ENCODE results near the gene PODNL1. TPM values are rescaled to one million over a fixed set of nuclear protein-coding genes. Genes with fewer than 3 reads are reported as not detected.

The PODNL1 gene
- total RNA-seq, 3 donors from 2014 or later = 0.80 to 8.8 (median 2.3) TPM

DNA sequence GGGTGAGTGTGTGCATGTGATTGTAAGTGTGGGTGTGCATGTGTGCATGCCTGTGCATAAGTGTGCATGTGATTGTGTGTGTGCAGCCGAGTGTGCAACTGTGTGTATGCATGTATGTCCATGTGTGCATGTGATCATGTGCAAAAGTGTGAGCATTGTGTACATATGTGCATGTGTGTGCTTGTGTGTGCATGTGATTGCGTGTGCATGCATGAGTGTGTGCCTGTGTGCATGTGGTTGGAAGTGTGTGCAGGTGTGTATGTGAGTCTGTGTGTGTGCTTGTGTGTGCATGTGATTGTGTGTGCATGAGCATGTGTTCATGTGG lies 3.5 kb downstream of the PODNL1 start:
- Histone ChIP-seq H3K36me3 (no peaks in the 10 kb centered on the region), H3K9me3 (no peaks in the 10 kb centered on the region), H3K4me3 (no peak overlapping the region), H3K27ac (no peak overlapping the region), H3K4me1 (peaks cover 0 to 4% of the 10 kb centered on the region in 2 donors), H3K27me3 (peaks cover 0 to 5% of the 10 kb centered on the region in 2 donors)
- DNase-seq (ENCODE audit: low spot score in 2 of 2) = no peak
- no peak for TF ChIP-seq POLR2AphosphoS5 (IDR thresholded peaks at IDR 0.05)
- TF ChIP-seq, protein P1, sequence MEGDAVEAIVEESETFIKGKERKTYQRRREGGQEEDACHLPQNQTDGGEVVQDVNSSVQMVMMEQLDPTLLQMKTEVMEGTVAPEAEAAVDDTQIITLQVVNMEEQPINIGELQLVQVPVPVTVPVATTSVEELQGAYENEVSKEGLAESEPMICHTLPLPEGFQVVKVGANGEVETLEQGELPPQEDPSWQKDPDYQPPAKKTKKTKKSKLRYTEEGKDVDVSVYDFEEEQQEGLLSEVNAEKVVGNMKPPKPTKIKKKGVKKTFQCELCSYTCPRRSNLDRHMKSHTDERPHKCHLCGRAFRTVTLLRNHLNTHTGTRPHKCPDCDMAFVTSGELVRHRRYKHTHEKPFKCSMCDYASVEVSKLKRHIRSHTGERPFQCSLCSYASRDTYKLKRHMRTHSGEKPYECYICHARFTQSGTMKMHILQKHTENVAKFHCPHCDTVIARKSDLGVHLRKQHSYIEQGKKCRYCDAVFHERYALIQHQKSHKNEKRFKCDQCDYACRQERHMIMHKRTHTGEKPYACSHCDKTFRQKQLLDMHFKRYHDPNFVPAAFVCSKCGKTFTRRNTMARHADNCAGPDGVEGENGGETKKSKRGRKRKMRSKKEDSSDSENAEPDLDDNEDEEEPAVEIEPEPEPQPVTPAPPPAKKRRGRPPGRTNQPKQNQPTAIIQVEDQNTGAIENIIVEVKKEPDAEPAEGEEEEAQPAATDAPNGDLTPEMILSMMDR (IDR thresholded peaks at IDR 0.05) = no peak
- no peak for TF ChIP-seq POLR2A (IDR thresholded peaks at IDR 0.05)
- intact Hi-C loops (cut with DNase I; ENCODE audit: low total_unique reads) = no loop called here

DNA sequence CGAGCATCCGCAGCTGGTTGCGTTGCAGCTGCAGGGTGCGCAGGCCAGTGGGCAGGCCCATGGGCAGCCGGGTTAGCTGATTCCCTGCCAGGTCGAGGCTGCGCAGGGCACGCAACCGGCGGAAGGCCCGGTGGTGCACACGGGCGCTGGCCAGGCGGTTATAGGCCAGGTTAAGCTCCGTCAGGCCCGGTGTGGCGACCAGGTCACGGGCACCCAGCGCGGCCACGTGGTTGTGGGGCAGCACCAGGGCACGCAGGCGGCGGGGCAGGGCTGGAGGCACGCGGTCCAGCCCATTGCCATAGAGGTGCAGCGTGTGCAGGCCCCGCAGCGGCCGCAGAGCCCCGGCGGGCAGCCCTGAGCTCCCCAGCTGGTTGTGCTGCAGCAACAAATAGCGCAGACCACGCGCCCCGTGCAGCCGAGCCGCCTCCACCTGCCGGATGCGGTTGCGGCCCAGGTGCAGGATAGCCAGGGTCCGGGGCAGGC lies 5.3 kb downstream of the PODNL1 start:
- DNase-seq (ENCODE audit: low spot score in 2 of 2) = no peak
- H3K4me3 ChIP-seq = no peak overlapping the region
- no peaks in the 10 kb centered on the region for H3K9me3 ChIP-seq
- intact Hi-C loops (cut with DNase I; ENCODE audit: low total_unique reads) = no loop called here
- no peaks in the 10 kb centered on the region for H3K4me1 ChIP-seq
- TF ChIP-seq POLR2A (IDR thresholded peaks at IDR 0.05) = no peak
- TF ChIP-seq POLR2AphosphoS5 (IDR thresholded peaks at IDR 0.05) = no peak
- TF ChIP-seq, protein P1 (IDR thresholded peaks at IDR 0.05) = no peak
- no peak overlapping the region for H3K27ac ChIP-seq
- H3K27me3 ChIP-seq = peaks cover 0 to 5% of the 10 kb centered on the region in 2 donors
- no peaks in the 10 kb centered on the region for H3K36me3 ChIP-seq

DNA sequence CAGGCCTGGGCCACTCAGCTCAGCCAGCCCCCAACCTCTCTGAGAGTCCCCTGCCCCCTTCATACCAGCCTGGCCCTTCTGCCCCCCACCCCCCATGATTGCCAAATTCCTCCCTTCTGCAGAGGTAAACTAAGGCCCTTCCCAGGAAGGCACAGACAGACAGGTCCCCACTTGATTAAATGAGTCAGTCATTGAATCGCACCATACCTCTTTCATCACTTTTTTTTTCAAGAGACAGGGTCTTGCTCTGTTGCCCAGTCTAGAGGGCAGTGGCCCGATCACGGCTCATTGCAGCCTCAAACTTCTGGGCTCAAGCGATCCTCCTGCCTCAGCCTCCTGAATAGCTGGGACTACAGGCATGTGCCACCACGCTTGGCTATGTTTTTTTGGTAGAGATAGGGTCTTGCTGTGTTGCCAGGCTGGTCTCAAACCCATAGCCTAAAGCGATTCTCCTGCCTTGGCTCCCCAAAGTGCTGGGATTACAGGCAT lies 6.0 kb downstream of the PODNL1 start:
- no peaks in the 10 kb centered on the region for H3K4me1 ChIP-seq
- no peak for TF ChIP-seq POLR2A (IDR thresholded peaks at IDR 0.05)
- TF ChIP-seq, protein P1 (IDR thresholded peaks at IDR 0.05) = no peak
- TF ChIP-seq POLR2AphosphoS5 (IDR thresholded peaks at IDR 0.05) = no peak
- H3K4me3 ChIP-seq = no peak overlapping the region
- H3K27ac ChIP-seq = no peak overlapping the region
- no peaks in the 10 kb centered on the region for H3K36me3 ChIP-seq
- no peaks in the 10 kb centered on the region for H3K27me3 ChIP-seq
- DNase-seq (ENCODE audit: low spot score in 2 of 2) = no peak
- H3K9me3 ChIP-seq = no peaks in the 10 kb centered on the region
- intact Hi-C loops (cut with DNase I; ENCODE audit: low total_unique reads) = no loop called here

DNA sequence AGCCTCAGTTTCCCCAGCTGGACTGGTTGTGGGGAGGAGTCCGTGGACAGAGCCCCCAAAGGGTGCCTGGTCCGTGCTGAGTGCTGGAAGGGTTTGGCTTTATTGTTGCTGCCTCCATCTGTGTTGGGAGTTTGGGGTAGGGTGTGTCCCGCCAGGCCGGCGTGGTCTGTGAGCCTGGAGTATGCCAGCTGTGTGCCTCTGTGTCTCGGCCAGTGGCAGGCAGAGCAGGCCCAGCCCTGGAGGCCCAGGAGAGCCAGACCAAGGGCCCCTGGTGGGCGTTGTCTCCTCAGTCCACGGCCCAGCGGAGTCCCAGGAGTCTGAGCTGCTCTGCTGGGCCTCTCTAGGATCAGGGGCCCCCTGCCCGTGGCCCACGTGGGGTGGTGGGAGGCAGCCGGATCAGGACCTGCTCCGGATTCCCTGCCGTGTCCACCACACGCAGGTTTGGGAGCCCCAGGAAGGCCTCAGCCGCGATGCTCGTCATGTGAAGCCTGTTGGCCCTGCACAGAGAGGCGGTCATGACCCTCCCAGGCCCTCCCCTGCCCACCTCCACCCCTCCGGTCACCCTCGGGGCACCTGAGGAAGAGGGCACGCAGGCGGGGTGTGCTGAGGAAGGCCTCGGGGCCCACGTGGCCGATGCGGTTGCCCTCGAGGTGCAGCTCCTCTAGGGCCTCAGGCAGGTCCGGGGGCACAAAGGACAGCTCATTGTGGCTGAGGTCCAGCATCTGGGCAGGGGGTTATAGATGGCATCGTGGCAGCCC lies 6.6 kb downstream of the PODNL1 start:
- intact Hi-C loops (cut with DNase I; ENCODE audit: low total_unique reads) = no loop called here
- no peaks in the 10 kb centered on the region for H3K36me3 ChIP-seq

DNA sequence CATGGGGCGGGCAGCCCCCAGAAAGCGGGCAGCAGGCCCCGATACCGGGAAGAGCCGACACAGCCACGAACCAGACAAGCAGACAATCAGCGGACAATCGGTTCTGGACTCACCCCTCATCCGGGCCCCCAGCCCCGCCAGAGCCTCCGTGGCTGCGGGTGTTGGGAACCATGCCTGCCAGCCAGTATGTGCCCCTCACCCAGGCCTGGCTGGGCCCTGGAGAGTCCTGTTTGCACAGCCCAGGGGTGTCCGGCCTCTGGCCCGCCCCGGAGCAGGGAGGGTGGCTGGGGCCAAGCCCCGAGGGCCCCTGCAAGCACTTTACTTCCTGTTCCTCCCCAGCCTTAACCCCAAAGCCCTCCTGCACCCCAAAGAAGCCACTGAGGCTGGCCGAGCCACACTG lies 7.8 kb downstream of the PODNL1 start:
- intact Hi-C loops (cut with DNase I; ENCODE audit: low total_unique reads) = no loop called here
- no peak for DNase-seq (ENCODE audit: low spot score in 2 of 2)
- peak overlapping the region in 2 of 3 donors; percentile 35 to 47 for H3K4me3 ChIP-seq
- peak overlapping the region; percentile 19 to 36 for H3K27ac ChIP-seq
- no peaks in the 10 kb centered on the region for H3K9me3 ChIP-seq
- H3K27me3 ChIP-seq = no peaks in the 10 kb centered on the region
- no peaks in the 10 kb centered on the region for H3K36me3 ChIP-seq
- TF ChIP-seq, protein P1 (IDR thresholded peaks at IDR 0.05) = no peak
- TF ChIP-seq POLR2AphosphoS5 (IDR thresholded peaks at IDR 0.05) = no peak
- no peak for TF ChIP-seq POLR2A (IDR thresholded peaks at IDR 0.05)
- no peaks in the 10 kb centered on the region for H3K4me1 ChIP-seq

More for the DNA sequence above, 6.6 kb downstream of the PODNL1 start:
- Histone ChIP-seq H3K4me3 (no peak overlapping the region), H3K9me3 (no peaks in the 10 kb centered on the region), H3K4me1 (no peaks in the 10 kb centered on the region), H3K27ac (peak overlapping the region in 1 of 2 donors; percentile 38), H3K27me3 (no peaks in the 10 kb centered on the region)
- TF ChIP-seq, protein P1 (IDR thresholded peaks at IDR 0.05) = no peak
- TF ChIP-seq POLR2A (IDR thresholded peaks at IDR 0.05) = no peak
- no peak for TF ChIP-seq POLR2AphosphoS5 (IDR thresholded peaks at IDR 0.05)
- DNase-seq (ENCODE audit: low spot score in 2 of 2) = no peak

Measured in breast epithelium (tissue), 4 donors.